CD4-positive, alpha-beta T cell (primary cell): ENCODE measurements around the gene MSRB3. TPM values are rescaled to one million over a fixed set of nuclear protein-coding genes. Genes with fewer than 3 reads are reported as not detected.

ENCODE experiments used
- ATAC-seq: fragments of 200-7000 bp; cut with Tn5 transposase; one replicate; pipeline ENCODE4 v1.10.0; 2022; ENCODE audit warnings: mild to moderate bottlenecking; ENCODE audit not compliant: poor library complexity
- CTCF ChIA-PET: fragments of 350-600 bp; sonication (Branson Sonifier 250); formaldehyde crosslinking; loops from one replicate; lab custom pipeline; 2021; ENCODE audit warnings: antibody characterized with exemption, inconsistent platforms; lab: Charles Lee
- POLR2A ChIA-PET: fragments of 350-600 bp; sonication (Branson Sonifier 250); formaldehyde crosslinking; loops from one replicate; lab custom pipeline; 2021; ENCODE audit warnings: antibody characterized with exemption, inconsistent platforms; lab: Charles Lee
- DNase-seq, 14 experiments: peaks; one replicate each; pipeline ENCODE4 v3.0.0-alpha.2; 2013 to 2020; ENCODE audit warnings: mixed read lengths in 2 of 14
- H3K27ac ChIP-seq, 2 donors: one replicate each; pipeline versions ENCODE4 v1.5.1 to v1.7.0; 2013; ENCODE audit warnings: low read length in 2 of 2, low read depth in 1 of 2, mild to moderate bottlenecking in 1 of 2
- H3K27me3 ChIP-seq, 2 experiments: 1 replicate in 1 of 2; 2 replicates in 1 of 2; pipeline versions ENCODE4 v1.6.1 to v1.7.0; 2013; ENCODE audit warnings: low read length in 2 of 2, control low read depth in 1 of 2, mild to moderate bottlenecking in 1 of 2, moderate library complexity in 1 of 2; ENCODE audit not compliant: insufficient read depth in 2 of 2, control insufficient read depth in 1 of 2
- H3K36me3 ChIP-seq: one replicate; pipeline ENCODE4 v1.6.1; 2013; ENCODE audit warnings: low read length, control low read depth; ENCODE audit not compliant: insufficient read depth
- H3K4me1 ChIP-seq: one replicate; pipeline ENCODE4 v1.6.1; 2013; ENCODE audit warnings: low read length, control low read depth; ENCODE audit not compliant: insufficient read depth
- H3K4me3 ChIP-seq: one replicate; pipeline ENCODE4 v1.5.1; 2013; ENCODE audit warnings: mild to moderate bottlenecking, low read length, moderate library complexity
- H3K9me3 ChIP-seq, 2 experiments: 1 replicate in 1 of 2; 2 replicates in 1 of 2; pipeline versions ENCODE4 v1.6.1 to v1.7.0; 2013; ENCODE audit warnings: low read length in 2 of 2, mild to moderate bottlenecking in 2 of 2, control low read depth in 1 of 2, moderate library complexity in 1 of 2; ENCODE audit not compliant: control insufficient read depth in 1 of 2, insufficient read depth in 1 of 2
- H3K27ac Mint-ChIP-seq: one replicate; pipeline ENCODE4 v1.8.0; 2020; ENCODE audit warnings: mixed read lengths
- H3K27me3 Mint-ChIP-seq: one replicate; pipeline ENCODE4 v1.8.0; 2021; ENCODE audit warnings: mixed read lengths
- H3K36me3 Mint-ChIP-seq: one replicate; pipeline ENCODE4 v1.8.0; 2021; ENCODE audit warnings: low read depth, mixed read lengths
- H3K4me1 Mint-ChIP-seq: one replicate; pipeline ENCODE4 v1.8.0; 2021; ENCODE audit warnings: low read depth, mixed read lengths
- H3K4me3 Mint-ChIP-seq: one replicate; pipeline ENCODE4 v1.8.0; 2020; ENCODE audit warnings: mild to moderate bottlenecking, mixed read lengths
- H3K9me3 Mint-ChIP-seq: one replicate; pipeline ENCODE4 v1.8.0; 2020; ENCODE audit warnings: mixed read lengths
- CTCF ChIP-seq: fragments of 200-600 bp; IDR thresholded peaks from one replicate; pipeline ENCODE4 v1.8.0; 2022; ENCODE audit warnings: antibody characterized with exemption, mild to moderate bottlenecking
- intact Hi-C, 2 experiments: fragments of 100-400 bp; cut with DNase I in 1 of 2; cut with micrococcal nuclease in 1 of 2; formaldehyde crosslinking; loops; one replicate each; pipeline versions ENCODE4 v1.15.1 to v1.9.0; 2023 to 2025; cut with DNase I, micrococcal nuclease
- total RNA-seq, 174 experiments: library from RNA in 2 of 174; stranded (reverse) in 2 of 174; gene quantifications; one replicate each; pipeline ENCODE4 v1.2.3 and lab custom pipeline; 2021 to 2026

Gene MSRB3
- total RNA-seq, 2 experiments from 2014 or later: 0.17 TPM; not detected in 1

- Mint-ChIP-seq H3K27me3 (peaks cover 20% of the 10 kb centered on the region), H3K27ac (no peak overlapping the region), H3K4me3 (no peak overlapping the region), H3K36me3 (no peaks in the 10 kb centered on the region), H3K9me3 (no peaks in the 10 kb centered on the region), H3K4me1 (peaks cover 9% of the 10 kb centered on the region)
- Histone ChIP-seq H3K4me3 (no peak overlapping the region), H3K27me3 (peaks cover 3 to 5% of the 10 kb centered on the region in 2 experiments), H3K27ac (no peak overlapping the region), H3K36me3 (no peaks in the 10 kb centered on the region), H3K4me1 (no peaks in the 10 kb centered on the region), H3K9me3 (no peaks in the 10 kb centered on the region)
- intact Hi-C loops: no loop called here
- ChIA-PET POLR2A (no interaction called here), CTCF (interaction anchor here (1.4 kb wide), 1 partner anchor 12 kb away, joined by 3 read pairs; no protein-coding TSS in a partner anchor)
- ATAC-seq (no peak), DNase-seq (no peak)
- TF ChIP-seq CTCF: no peak
These were observed 27.0 kb downstream of the MSRB3 start for GRCh38 chr12:65305346-65305950.

GRCh38 chr12:65306366-65307168 lies 28.1 kb downstream of the MSRB3 start:
- DNase-seq (peak in 1 of 14 experiments; percentile 10), ATAC-seq (no peak)
- no peak overlapping the region for H3K27ac Mint-ChIP-seq
- Histone ChIP-seq H3K36me3 (no peaks in the 10 kb centered on the region), H3K9me3 (no peaks in the 10 kb centered on the region), H3K27ac (no peak overlapping the region), H3K4me1 (no peaks in the 10 kb centered on the region), H3K4me3 (no peak overlapping the region), H3K27me3 (no peaks in the 10 kb centered on the region)
- H3K4me3 Mint-ChIP-seq: no peak overlapping the region
- peaks cover 9% of the 10 kb centered on the region for H3K4me1 Mint-ChIP-seq
- no peaks in the 10 kb centered on the region for H3K9me3 Mint-ChIP-seq
- H3K36me3 Mint-ChIP-seq: no peaks in the 10 kb centered on the region
- intact Hi-C loops: no loop called here
- H3K27me3 Mint-ChIP-seq: peaks cover 16% of the 10 kb centered on the region
- no peak for TF ChIP-seq CTCF
- ChIA-PET POLR2A (no interaction called here), CTCF (interaction anchor here (1.4 kb wide), 1 partner anchor 13 kb away, joined by 3 read pairs; no protein-coding TSS in a partner anchor)

DNA sequence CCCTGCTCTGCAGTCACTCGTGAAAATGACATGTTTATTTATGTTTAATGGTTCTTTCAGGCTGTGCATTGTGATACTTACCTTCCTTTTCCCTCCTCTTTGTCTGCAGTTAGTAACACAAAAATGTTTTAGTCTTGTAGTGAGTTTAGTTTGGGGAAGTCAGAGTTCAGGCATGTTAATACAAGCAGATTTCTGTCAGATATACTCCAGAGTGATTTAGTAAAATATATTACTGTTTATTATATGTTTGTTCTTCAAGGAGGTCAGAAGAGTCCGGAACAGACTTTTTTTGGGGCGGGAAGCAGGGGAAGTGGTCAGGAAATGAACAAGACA lies 28.7 kb downstream of the MSRB3 start:
- CTCF ChIA-PET: no interaction called here
- no peak overlapping the region for H3K4me3 ChIP-seq

More for the DNA sequence above, 28.7 kb downstream of the MSRB3 start:
- intact Hi-C loops: no loop called here
- no peak for TF ChIP-seq CTCF
- DNase-seq (no peak), ATAC-seq (no peak)
- Histone ChIP-seq H3K27ac (no peak overlapping the region), H3K36me3 (no peaks in the 10 kb centered on the region), H3K9me3 (no peaks in the 10 kb centered on the region), H3K4me1 (no peaks in the 10 kb centered on the region), H3K27me3 (no peaks in the 10 kb centered on the region)
- H3K9me3 Mint-ChIP-seq: no peaks in the 10 kb centered on the region
- H3K27me3 Mint-ChIP-seq: peaks cover 15% of the 10 kb centered on the region
- no peak overlapping the region for H3K27ac Mint-ChIP-seq
- no peaks in the 10 kb centered on the region for H3K36me3 Mint-ChIP-seq
- H3K4me1 Mint-ChIP-seq: peaks cover 9% of the 10 kb centered on the region
- POLR2A ChIA-PET: no interaction called here
- H3K4me3 Mint-ChIP-seq: no peak overlapping the region
